ENCODE results near the gene XRCC5. TPM values are rescaled to one million over a fixed set of nuclear protein-coding genes. Genes with fewer than 3 reads are reported as not detected.

The XRCC5 gene
- polyA plus RNA-seq, 1 donor from 2014 or later, result 279 TPM

DNA sequence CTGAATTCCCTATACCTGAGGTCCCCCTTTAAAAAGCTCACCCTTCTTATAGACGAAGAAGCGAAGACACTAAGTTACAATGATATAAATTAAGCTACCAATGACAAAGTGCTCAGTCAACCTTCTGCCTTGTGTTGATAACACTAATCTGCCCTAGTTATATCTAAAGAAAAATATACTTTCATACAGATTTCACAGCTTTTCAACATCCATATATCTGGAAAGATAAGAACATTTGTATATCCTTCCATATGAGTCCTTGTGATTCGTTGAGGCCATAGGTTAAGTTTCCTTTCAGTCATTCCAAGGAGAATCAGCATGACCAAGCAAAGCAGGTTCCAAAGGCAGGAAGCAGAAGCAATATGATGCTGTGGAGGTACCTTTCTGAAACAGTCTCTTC lies 46.8 kb downstream of the XRCC5 start:
- no peaks in the 10 kb centered on the region for H3F3A ChIP-seq (ENCODE audit: insufficient read depth, low read length, poor library complexity, severe bottlenecking)
- no peaks in the 10 kb centered on the region for H3K27me3 ChIP-seq (ENCODE audit: insufficient read depth, low read depth, low read length)
- TF ChIP-seq TAF1 (IDR thresholded peaks at IDR 0.05; ENCODE audit: low read depth), result no peak
- no peak for TF ChIP-seq EP300 (conservative IDR thresholded peaks at IDR 0.05; ENCODE audit: poor library complexity, severe bottlenecking)
- TF ChIP-seq RAD21 (conservative IDR thresholded peaks at IDR 0.05), result no peak
- peaks cover 16% of the 10 kb centered on the region for H3K79me2 ChIP-seq (replicated peaks; ENCODE audit: insufficient read depth, low read length)
- H3K9ac ChIP-seq (ENCODE audit: low read length), result no peak overlapping the region
- no peak overlapping the region for H3K4me3 ChIP-seq (ENCODE audit: low read length)
- no peak overlapping the region for H3K4me2 ChIP-seq (ENCODE audit: low read length)
- H4K20me1 ChIP-seq (ENCODE audit: insufficient read depth), result no peaks in the 10 kb centered on the region
- no peaks in the 10 kb centered on the region for H3K9me3 ChIP-seq (ENCODE audit: low read length)
- no peak overlapping the region for H2AFZ ChIP-seq (ENCODE audit: low read depth, low read length)
- peaks cover 29% of the 10 kb centered on the region for H3K36me3 ChIP-seq (ENCODE audit: insufficient read depth, low read length)
- no peaks in the 10 kb centered on the region for H3K9me2 ChIP-seq (ENCODE audit: insufficient read depth, low read length)
- H3K27ac ChIP-seq (ENCODE audit: low read length), result no peak overlapping the region

DNA sequence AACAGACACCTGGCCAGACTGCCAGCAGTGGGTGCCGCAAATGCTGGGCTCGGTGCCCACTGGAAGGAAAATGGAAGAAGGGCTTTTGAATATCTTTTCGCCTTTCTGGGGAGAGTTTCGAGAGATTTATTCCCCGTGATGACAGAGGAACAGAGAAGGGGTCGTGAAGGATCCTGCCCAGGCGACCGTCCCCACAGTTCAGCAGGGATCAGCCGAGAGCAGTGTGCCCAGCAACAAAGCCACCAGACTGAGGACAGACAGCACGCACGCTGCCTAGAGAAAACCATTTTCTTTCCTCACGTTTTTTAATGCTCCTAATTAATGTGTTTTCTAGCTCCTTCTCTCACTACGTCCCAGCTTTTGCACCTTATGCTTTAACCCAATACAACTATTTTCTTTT lies 47.7 kb downstream of the XRCC5 start:
- no peaks in the 10 kb centered on the region for H3K9me2 ChIP-seq (ENCODE audit: insufficient read depth, low read length)
- H3K4me2 ChIP-seq (ENCODE audit: low read length), result no peak overlapping the region
- no peak overlapping the region for H2AFZ ChIP-seq (ENCODE audit: low read depth, low read length)
- peaks cover 38% of the 10 kb centered on the region for H3K36me3 ChIP-seq (ENCODE audit: insufficient read depth, low read length)
- no peak overlapping the region for H3K4me3 ChIP-seq (ENCODE audit: low read length)
- H3K79me2 ChIP-seq (replicated peaks; ENCODE audit: insufficient read depth, low read length), result peaks cover 17% of the 10 kb centered on the region
- H3K27me3 ChIP-seq (ENCODE audit: insufficient read depth, low read depth, low read length), result no peaks in the 10 kb centered on the region
- H3F3A ChIP-seq (ENCODE audit: insufficient read depth, low read length, poor library complexity, severe bottlenecking), result no peaks in the 10 kb centered on the region
- no peaks in the 10 kb centered on the region for H4K20me1 ChIP-seq (ENCODE audit: insufficient read depth)
- no peaks in the 10 kb centered on the region for H3K9me3 ChIP-seq (ENCODE audit: low read length)
- TF ChIP-seq, protein P1, sequence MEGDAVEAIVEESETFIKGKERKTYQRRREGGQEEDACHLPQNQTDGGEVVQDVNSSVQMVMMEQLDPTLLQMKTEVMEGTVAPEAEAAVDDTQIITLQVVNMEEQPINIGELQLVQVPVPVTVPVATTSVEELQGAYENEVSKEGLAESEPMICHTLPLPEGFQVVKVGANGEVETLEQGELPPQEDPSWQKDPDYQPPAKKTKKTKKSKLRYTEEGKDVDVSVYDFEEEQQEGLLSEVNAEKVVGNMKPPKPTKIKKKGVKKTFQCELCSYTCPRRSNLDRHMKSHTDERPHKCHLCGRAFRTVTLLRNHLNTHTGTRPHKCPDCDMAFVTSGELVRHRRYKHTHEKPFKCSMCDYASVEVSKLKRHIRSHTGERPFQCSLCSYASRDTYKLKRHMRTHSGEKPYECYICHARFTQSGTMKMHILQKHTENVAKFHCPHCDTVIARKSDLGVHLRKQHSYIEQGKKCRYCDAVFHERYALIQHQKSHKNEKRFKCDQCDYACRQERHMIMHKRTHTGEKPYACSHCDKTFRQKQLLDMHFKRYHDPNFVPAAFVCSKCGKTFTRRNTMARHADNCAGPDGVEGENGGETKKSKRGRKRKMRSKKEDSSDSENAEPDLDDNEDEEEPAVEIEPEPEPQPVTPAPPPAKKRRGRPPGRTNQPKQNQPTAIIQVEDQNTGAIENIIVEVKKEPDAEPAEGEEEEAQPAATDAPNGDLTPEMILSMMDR (IDR thresholded peaks at IDR 0.05; ENCODE audit: poor library complexity, severe bottlenecking), result no peak
- TF ChIP-seq RAD21 (conservative IDR thresholded peaks at IDR 0.05) (no peak), POLR2AphosphoS5 (IDR thresholded peaks at IDR 0.05) (no peak), TAF1 (IDR thresholded peaks at IDR 0.05; ENCODE audit: low read depth) (no peak), EP300 (conservative IDR thresholded peaks at IDR 0.05; ENCODE audit: poor library complexity, severe bottlenecking) (no peak), MXI1 (conservative IDR thresholded peaks at IDR 0.05; ENCODE audit: poor library complexity, severe bottlenecking) (no peak), SMC3 (conservative IDR thresholded peaks at IDR 0.05; ENCODE audit: poor library complexity) (no peak), EZH2 (IDR thresholded peaks at IDR 0.05; ENCODE audit: borderline replicate concordance, insufficient read depth, low read length, poor library complexity, severe bottlenecking) (no peak)
- TF ChIP-seq, protein P2, sequence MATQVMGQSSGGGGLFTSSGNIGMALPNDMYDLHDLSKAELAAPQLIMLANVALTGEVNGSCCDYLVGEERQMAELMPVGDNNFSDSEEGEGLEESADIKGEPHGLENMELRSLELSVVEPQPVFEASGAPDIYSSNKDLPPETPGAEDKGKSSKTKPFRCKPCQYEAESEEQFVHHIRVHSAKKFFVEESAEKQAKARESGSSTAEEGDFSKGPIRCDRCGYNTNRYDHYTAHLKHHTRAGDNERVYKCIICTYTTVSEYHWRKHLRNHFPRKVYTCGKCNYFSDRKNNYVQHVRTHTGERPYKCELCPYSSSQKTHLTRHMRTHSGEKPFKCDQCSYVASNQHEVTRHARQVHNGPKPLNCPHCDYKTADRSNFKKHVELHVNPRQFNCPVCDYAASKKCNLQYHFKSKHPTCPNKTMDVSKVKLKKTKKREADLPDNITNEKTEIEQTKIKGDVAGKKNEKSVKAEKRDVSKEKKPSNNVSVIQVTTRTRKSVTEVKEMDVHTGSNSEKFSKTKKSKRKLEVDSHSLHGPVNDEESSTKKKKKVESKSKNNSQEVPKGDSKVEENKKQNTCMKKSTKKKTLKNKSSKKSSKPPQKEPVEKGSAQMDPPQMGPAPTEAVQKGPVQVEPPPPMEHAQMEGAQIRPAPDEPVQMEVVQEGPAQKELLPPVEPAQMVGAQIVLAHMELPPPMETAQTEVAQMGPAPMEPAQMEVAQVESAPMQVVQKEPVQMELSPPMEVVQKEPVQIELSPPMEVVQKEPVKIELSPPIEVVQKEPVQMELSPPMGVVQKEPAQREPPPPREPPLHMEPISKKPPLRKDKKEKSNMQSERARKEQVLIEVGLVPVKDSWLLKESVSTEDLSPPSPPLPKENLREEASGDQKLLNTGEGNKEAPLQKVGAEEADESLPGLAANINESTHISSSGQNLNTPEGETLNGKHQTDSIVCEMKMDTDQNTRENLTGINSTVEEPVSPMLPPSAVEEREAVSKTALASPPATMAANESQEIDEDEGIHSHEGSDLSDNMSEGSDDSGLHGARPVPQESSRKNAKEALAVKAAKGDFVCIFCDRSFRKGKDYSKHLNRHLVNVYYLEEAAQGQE (IDR thresholded peaks at IDR 0.05; ENCODE audit: borderline replicate concordance), result no peak
- no peak overlapping the region for H3K9ac ChIP-seq (ENCODE audit: low read length)
- no peak overlapping the region for H3K27ac ChIP-seq (ENCODE audit: low read length)

DNA sequence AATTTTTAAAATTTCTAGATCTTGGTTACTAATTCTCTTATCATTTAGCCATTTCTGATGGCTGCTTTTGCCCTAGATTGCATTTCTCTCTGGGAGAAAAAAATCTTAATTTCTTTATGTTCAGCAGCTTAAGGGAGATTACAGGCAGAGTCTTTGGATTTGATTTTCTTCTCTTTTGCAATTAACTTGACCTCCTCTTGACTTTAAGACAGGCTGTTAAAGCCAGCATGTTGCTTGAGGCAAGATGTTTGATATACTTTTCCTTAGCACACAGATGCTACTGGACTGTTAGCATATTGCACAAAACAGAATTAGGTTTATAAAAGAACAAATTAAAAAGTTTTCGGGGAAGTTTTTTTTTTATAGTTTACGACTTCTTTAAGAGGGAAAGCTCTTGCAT lies 50.0 kb downstream of the XRCC5 start:
- peaks cover 28% of the 10 kb centered on the region for H3K36me3 ChIP-seq (ENCODE audit: insufficient read depth, low read length)
- H3K9me3 ChIP-seq (ENCODE audit: low read length), result no peaks in the 10 kb centered on the region
- no peak overlapping the region for H3K4me2 ChIP-seq (ENCODE audit: low read length)
- H3K4me3 ChIP-seq (ENCODE audit: low read length), result no peak overlapping the region
- no peaks in the 10 kb centered on the region for H3F3A ChIP-seq (ENCODE audit: insufficient read depth, low read length, poor library complexity, severe bottlenecking)
- no peaks in the 10 kb centered on the region for H3K9me2 ChIP-seq (ENCODE audit: insufficient read depth, low read length)
- H4K20me1 ChIP-seq (ENCODE audit: insufficient read depth), result no peaks in the 10 kb centered on the region
- H3K27me3 ChIP-seq (ENCODE audit: insufficient read depth, low read depth, low read length), result no peaks in the 10 kb centered on the region
- no peak overlapping the region for H3K27ac ChIP-seq (ENCODE audit: low read length)
- TF ChIP-seq, protein P1 (IDR thresholded peaks at IDR 0.05; ENCODE audit: poor library complexity, severe bottlenecking), result no peak
- TF ChIP-seq TAF1 (IDR thresholded peaks at IDR 0.05; ENCODE audit: low read depth) (no peak), MXI1 (conservative IDR thresholded peaks at IDR 0.05; ENCODE audit: poor library complexity, severe bottlenecking) (no peak), EZH2 (IDR thresholded peaks at IDR 0.05; ENCODE audit: borderline replicate concordance, insufficient read depth, low read length, poor library complexity, severe bottlenecking) (no peak), POLR2AphosphoS5 (IDR thresholded peaks at IDR 0.05) (no peak), SMC3 (conservative IDR thresholded peaks at IDR 0.05; ENCODE audit: poor library complexity) (no peak), EP300 (conservative IDR thresholded peaks at IDR 0.05; ENCODE audit: poor library complexity, severe bottlenecking) (no peak), RAD21 (conservative IDR thresholded peaks at IDR 0.05) (no peak)
- TF ChIP-seq, protein P2 (IDR thresholded peaks at IDR 0.05; ENCODE audit: borderline replicate concordance), result no peak
- H3K79me2 ChIP-seq (replicated peaks; ENCODE audit: insufficient read depth, low read length), result peaks cover 8% of the 10 kb centered on the region
- H2AFZ ChIP-seq (ENCODE audit: low read depth, low read length), result no peak overlapping the region
- H3K9ac ChIP-seq (ENCODE audit: low read length), result no peak overlapping the region

Data from neural cell (in vitro differentiated cells).